ENCODE data around the gene HS3ST2. TPM values are rescaled to one million over a fixed set of nuclear protein-coding genes. Genes with fewer than 3 reads are reported as not detected.

Gene HS3ST2
- polyA plus RNA-seq, 2 of the 4 experiments (the other 2 are of a cell fraction), result not detected

DNA sequence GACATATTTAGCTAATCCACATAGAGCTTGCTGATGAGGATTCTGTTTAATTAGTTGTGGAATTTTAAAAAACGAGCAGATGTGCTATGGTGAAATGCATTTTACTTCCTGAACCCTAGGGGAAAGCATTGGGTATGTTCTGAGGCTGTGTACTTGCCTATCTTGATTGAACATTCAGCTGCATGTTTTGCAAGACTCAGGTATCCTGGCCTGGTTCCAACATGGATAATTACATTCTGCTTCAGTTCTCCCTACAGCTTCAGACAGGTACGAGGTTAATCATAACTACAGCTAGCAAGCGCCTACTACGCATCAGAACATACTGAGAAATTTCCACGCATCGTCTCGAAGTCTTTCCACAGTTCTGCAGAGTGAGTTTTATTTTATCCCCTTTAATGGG lies 77.0 kb downstream of the HS3ST2 start:
- Histone ChIP-seq H3K27ac (no peak overlapping the region), H3K9me3 (no peaks in the 10 kb centered on the region), H3K4me2 (no peak overlapping the region), H3K4me1 (no peaks in the 10 kb centered on the region), H3K4me3 (no peak overlapping the region)
- ATAC-seq, result no peak
- 74% methylated on average over 7 of the region's 7 CpGs for WGBS (ENCODE audit: missing lambda C conversion rate)
- DNase-seq (ENCODE audit: low read depth in 1 of 2, low spot score in 1 of 2), result no peak
- CTCF ChIA-PET, result interaction anchor here (0.9 to 2.1 kb wide), 3 partner anchors 8 to 543 kb away, joined by 3 to 13 read pairs (median 7); no protein-coding TSS in a partner anchor
- POLR2A ChIA-PET, result no interaction called here
- no peak for FAIRE-seq
- TF ChIP-seq, protein P1, sequence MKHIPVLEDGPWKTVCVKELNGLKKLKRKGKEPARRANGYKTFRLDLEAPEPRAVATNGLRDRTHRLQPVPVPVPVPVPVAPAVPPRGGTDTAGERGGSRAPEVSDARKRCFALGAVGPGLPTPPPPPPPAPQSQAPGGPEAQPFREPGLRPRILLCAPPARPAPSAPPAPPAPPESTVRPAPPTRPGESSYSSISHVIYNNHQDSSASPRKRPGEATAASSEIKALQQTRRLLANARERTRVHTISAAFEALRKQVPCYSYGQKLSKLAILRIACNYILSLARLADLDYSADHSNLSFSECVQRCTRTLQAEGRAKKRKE (CRISPR knock-in tag; IDR thresholded peaks at IDR 0.05; ENCODE audit: low read depth), result no peak
- no peak for TF ChIP-seq POLR2AphosphoS2 (conservative IDR thresholded peaks at IDR 0.05; ENCODE audit: low read length)
- TF ChIP-seq EHMT2 (IDR thresholded peaks at IDR 0.05; ENCODE audit: low read depth), result no peak
- TF ChIP-seq, protein P2, sequence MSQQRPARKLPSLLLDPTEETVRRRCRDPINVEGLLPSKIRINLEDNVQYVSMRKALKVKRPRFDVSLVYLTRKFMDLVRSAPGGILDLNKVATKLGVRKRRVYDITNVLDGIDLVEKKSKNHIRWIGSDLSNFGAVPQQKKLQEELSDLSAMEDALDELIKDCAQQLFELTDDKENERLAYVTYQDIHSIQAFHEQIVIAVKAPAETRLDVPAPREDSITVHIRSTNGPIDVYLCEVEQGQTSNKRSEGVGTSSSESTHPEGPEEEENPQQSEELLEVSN (IDR thresholded peaks at IDR 0.05; ENCODE audit: borderline replicate concordance, low read depth), result no peak
- TF ChIP-seq HOXB13 (CRISPR knock-in tag; IDR thresholded peaks at IDR 0.05; ENCODE audit: low read depth), result no peak
- no peak for TF ChIP-seq JUNB (IDR thresholded peaks at IDR 0.05)
- no peak for TF ChIP-seq CEBPB (IDR thresholded peaks at IDR 0.05)
- no peak for TF ChIP-seq KDM1A (IDR thresholded peaks at IDR 0.05; ENCODE audit: low read depth)
- TF ChIP-seq NPAS2 (CRISPR knock-in tag; IDR thresholded peaks at IDR 0.05; ENCODE audit: borderline replicate concordance), result no peak
- TF ChIP-seq, protein P3, sequence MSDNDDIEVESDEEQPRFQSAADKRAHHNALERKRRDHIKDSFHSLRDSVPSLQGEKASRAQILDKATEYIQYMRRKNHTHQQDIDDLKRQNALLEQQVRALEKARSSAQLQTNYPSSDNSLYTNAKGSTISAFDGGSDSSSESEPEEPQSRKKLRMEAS (IDR thresholded peaks at IDR 0.05), result no peak
- no peak for TF ChIP-seq SMC3 (IDR thresholded peaks at IDR 0.05)
- no peak for TF ChIP-seq TP53 (CRISPR knock-in tag; IDR thresholded peaks at IDR 0.05)
- TF ChIP-seq ZNF302 (CRISPR knock-in tag; IDR thresholded peaks at IDR 0.05), result no peak
- TF ChIP-seq MAFK (IDR thresholded peaks at IDR 0.05; ENCODE audit: partially characterized antibody), result no peak
- no peak for TF ChIP-seq NFE2L2 (conservative IDR thresholded peaks at IDR 0.05; ENCODE audit: low read length)
- TF ChIP-seq, protein P4, sequence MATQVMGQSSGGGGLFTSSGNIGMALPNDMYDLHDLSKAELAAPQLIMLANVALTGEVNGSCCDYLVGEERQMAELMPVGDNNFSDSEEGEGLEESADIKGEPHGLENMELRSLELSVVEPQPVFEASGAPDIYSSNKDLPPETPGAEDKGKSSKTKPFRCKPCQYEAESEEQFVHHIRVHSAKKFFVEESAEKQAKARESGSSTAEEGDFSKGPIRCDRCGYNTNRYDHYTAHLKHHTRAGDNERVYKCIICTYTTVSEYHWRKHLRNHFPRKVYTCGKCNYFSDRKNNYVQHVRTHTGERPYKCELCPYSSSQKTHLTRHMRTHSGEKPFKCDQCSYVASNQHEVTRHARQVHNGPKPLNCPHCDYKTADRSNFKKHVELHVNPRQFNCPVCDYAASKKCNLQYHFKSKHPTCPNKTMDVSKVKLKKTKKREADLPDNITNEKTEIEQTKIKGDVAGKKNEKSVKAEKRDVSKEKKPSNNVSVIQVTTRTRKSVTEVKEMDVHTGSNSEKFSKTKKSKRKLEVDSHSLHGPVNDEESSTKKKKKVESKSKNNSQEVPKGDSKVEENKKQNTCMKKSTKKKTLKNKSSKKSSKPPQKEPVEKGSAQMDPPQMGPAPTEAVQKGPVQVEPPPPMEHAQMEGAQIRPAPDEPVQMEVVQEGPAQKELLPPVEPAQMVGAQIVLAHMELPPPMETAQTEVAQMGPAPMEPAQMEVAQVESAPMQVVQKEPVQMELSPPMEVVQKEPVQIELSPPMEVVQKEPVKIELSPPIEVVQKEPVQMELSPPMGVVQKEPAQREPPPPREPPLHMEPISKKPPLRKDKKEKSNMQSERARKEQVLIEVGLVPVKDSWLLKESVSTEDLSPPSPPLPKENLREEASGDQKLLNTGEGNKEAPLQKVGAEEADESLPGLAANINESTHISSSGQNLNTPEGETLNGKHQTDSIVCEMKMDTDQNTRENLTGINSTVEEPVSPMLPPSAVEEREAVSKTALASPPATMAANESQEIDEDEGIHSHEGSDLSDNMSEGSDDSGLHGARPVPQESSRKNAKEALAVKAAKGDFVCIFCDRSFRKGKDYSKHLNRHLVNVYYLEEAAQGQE (IDR thresholded peaks at IDR 0.05), result no peak

DNA sequence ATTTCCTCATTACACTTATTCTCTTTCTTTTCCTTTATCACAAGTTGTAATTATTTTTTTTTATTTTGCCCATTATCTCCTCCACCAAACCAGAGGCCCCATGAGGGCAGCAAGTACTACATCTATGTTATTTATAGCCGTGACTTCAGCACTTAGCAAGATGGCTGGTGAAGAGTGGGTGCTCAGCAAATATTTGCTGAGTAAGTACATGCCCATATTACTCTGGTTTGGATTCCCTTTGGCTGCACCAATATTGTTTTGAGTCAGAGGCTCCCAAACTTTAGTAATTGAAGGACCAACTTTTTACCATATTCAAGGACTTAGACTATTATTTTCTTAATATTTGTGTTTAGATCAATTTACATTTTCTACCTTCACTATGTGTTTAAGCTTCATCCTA lies 83.2 kb downstream of the HS3ST2 start:
- FAIRE-seq, result no peak
- POLR2A ChIA-PET, result no interaction called here

More for the DNA sequence above, 83.2 kb downstream of the HS3ST2 start:
- ATAC-seq (no peak), DNase-seq (ENCODE audit: low read depth in 1 of 2, low spot score in 1 of 2) (no peak)
- CTCF ChIA-PET, result interaction anchor here (2.0 to 3.2 kb wide), 3 partner anchors 10 to 537 kb away, joined by 4 to 16 read pairs (median 14); no protein-coding TSS in a partner anchor
- TF ChIP-seq EHF (CRISPR knock-in tag; IDR thresholded peaks at IDR 0.05) (no peak), PHF8 (IDR thresholded peaks at IDR 0.05; ENCODE audit: borderline replicate concordance, low read depth) (no peak), MAZ (IDR thresholded peaks at IDR 0.05; ENCODE audit: borderline replicate concordance, low read depth, low read length) (no peak), GATA3 (IDR thresholded peaks at IDR 0.05; ENCODE audit: borderline replicate concordance) (no peak), HOXB5 (CRISPR knock-in tag; IDR thresholded peaks at IDR 0.05) (no peak), POLR2AphosphoS2 (conservative IDR thresholded peaks at IDR 0.05; ENCODE audit: low read length) (no peak), ZC3H11A (IDR thresholded peaks at IDR 0.05) (no peak), NR3C1 (IDR thresholded peaks at IDR 0.05) (no peak), SMC3 (IDR thresholded peaks at IDR 0.05) (no peak), POLR2A (IDR thresholded peaks at IDR 0.05; ENCODE audit: low read length) (no peak)
- TF ChIP-seq, protein P5, sequence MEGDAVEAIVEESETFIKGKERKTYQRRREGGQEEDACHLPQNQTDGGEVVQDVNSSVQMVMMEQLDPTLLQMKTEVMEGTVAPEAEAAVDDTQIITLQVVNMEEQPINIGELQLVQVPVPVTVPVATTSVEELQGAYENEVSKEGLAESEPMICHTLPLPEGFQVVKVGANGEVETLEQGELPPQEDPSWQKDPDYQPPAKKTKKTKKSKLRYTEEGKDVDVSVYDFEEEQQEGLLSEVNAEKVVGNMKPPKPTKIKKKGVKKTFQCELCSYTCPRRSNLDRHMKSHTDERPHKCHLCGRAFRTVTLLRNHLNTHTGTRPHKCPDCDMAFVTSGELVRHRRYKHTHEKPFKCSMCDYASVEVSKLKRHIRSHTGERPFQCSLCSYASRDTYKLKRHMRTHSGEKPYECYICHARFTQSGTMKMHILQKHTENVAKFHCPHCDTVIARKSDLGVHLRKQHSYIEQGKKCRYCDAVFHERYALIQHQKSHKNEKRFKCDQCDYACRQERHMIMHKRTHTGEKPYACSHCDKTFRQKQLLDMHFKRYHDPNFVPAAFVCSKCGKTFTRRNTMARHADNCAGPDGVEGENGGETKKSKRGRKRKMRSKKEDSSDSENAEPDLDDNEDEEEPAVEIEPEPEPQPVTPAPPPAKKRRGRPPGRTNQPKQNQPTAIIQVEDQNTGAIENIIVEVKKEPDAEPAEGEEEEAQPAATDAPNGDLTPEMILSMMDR (IDR thresholded peaks at IDR 0.05), result no peak
- TF ChIP-seq, protein P6, sequence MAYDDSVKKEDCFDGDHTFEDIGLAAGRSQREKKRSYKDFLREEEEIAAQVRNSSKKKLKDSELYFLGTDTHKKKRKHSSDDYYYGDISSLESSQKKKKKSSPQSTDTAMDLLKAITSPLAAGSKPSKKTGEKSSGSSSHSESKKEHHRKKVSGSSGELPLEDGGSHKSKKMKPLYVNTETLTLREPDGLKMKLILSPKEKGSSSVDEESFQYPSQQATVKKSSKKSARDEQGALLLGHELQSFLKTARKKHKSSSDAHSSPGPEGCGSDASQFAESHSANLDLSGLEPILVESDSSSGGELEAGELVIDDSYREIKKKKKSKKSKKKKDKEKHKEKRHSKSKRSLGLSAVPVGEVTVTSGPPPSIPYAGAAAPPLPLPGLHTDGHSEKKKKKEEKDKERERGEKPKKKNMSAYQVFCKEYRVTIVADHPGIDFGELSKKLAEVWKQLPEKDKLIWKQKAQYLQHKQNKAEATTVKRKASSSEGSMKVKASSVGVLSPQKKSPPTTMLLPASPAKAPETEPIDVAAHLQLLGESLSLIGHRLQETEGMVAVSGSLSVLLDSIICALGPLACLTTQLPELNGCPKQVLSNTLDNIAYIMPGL (CRISPR knock-in tag; IDR thresholded peaks at IDR 0.05; ENCODE audit: borderline replicate concordance), result no peak
- 3% methylated on average over 1 of the region's 1 CpG for WGBS (ENCODE audit: missing lambda C conversion rate)
- no peak overlapping the region for H3K4me3 ChIP-seq
- H3K9me3 ChIP-seq, result 0 out of 3 replicates have a peak, but pooled peaks cover 6% of the 10 kb centered on the region
- H3K4me2 ChIP-seq, result no peak overlapping the region
- H3K4me1 ChIP-seq, result no peaks in the 10 kb centered on the region
- no peak overlapping the region for H3K27ac ChIP-seq

Data from A549 (cell line).